Gastrocnemius medialis (tissue), 4 donors: ENCODE measurements around the gene SULT1B1. TPM values are rescaled to one million over a fixed set of nuclear protein-coding genes. Genes with fewer than 3 reads are reported as not detected.
A peak's percentile ranks its signal among the peaks of the same experiment; 100 is the strongest.

Source experiments
- ATAC-seq, 2 donors: fragments of 150-250 bp; one replicate each; pipeline ENCODE4 v1.9.1; 2016
- DNase-seq, 2 donors: peaks; one replicate each; pipeline ENCODE4 v3.0.0-alpha.2; 2019
- H3K27ac ChIP-seq, 4 donors: fragments of 200-600 bp; sonication (generic); 1 replicate in 1 of 4; 2 replicates in 3 of 4; pipeline ENCODE4 v1.5.1; 2016 to 2018; ENCODE audit warnings: mild to moderate bottlenecking in 2 of 4, moderate library complexity in 1 of 4
- H3K27me3 ChIP-seq, 3 donors: fragments of 200-600 bp; sonication (generic) in 2 of 3; 1 replicate in 1 of 3; 2 replicates in 2 of 3; pipeline versions ENCODE4 v1.5.1 to v1.6.0; 2016 to 2019; ENCODE audit warnings: mild to moderate bottlenecking in 1 of 3, moderate library complexity in 1 of 3
- H3K36me3 ChIP-seq, 2 donors: fragments of 200-600 bp; sonication (generic) in 1 of 2; one replicate each; pipeline ENCODE4 v1.5.1; 2017 to 2018
- H3K4me1 ChIP-seq, 2 donors: fragments of 200-600 bp; sonication (generic) in 1 of 2; one replicate each; pipeline ENCODE4 v1.5.1; 2016 to 2017; ENCODE audit warnings: mild to moderate bottlenecking in 2 of 2
- H3K4me3 ChIP-seq, 4 donors: fragments of 200-600 bp; sonication (generic) in 3 of 4; 1 replicate in 1 of 4; 2 replicates in 3 of 4; pipeline ENCODE4 v1.5.1; 2016 to 2019; ENCODE audit warnings: mild to moderate bottlenecking in 2 of 4
- H3K9me3 ChIP-seq, 3 donors: fragments of 200-600 bp; sonication (generic) in 2 of 3; 1 replicate in 1 of 3; 2 replicates in 2 of 3; pipeline ENCODE4 v1.5.1; 2016 to 2019
- CTCF ChIP-seq, 5 experiments: fragments of 450-650 bp in 3 of 5; fragments of 200-600 bp in 2 of 5; sonication (generic) in 2 of 5; IDR thresholded peaks in 4 of 5; conservative IDR thresholded peaks in 1 of 5; 1 replicate in 4 of 5; 2 replicates in 1 of 5; pipeline ENCODE4 v1.5.1; 2016 to 2019; ENCODE audit warnings: antibody characterized with exemption in 5 of 5, mild to moderate bottlenecking in 3 of 5, moderate library complexity in 3 of 5
- POLR2A ChIP-seq, 2 donors: fragments of 450-650 bp; IDR thresholded peaks; one replicate each; pipeline ENCODE4 v1.6.1; 2017; ENCODE audit warnings: antibody characterized with exemption in 2 of 2, mild to moderate bottlenecking in 2 of 2, moderate library complexity in 2 of 2
- in situ Hi-C, 4 donors: fragments of 200-750 bp; cut with MboI; loops; one replicate each; pipeline versions ENCODE4 v1.15.0 to v1.8.0; 2017; ENCODE audit warnings: low sequenced_read_pairs in 4 of 4
- intact Hi-C: fragments of 100-400 bp; cut with DNase I; formaldehyde crosslinking; loops from one replicate; pipeline ENCODE4 v1.15.1; 2023; ENCODE audit warnings: low total_unique reads
- total RNA-seq, 4 donors: library from RNA; depleted of rRNA; stranded (reverse); fragments of >200 nt; gene quantifications; one replicate each; pipeline versions ENCODE4 v1.1.0 to v1.2.3, GENCODE V29; 2016

Gene SULT1B1
- total RNA-seq, 4 donors from 2014 or later, result 0.36 to 0.70 (median 0.55) TPM; not detected in 1

- Histone ChIP-seq H3K36me3 (no peaks in the 10 kb centered on the region), H3K27me3 (no peaks in the 10 kb centered on the region), H3K27ac (peak overlapping the region in 2 of 4 donors; percentile 34), H3K4me1 (no peaks in the 10 kb centered on the region), H3K9me3 (no peaks in the 10 kb centered on the region), H3K4me3 (no peak overlapping the region)
- TF ChIP-seq CTCF (IDR thresholded peaks at IDR 0.05 in 4 of 5, conservative IDR thresholded peaks at IDR 0.05 in 1 of 5) (no peak), POLR2A (IDR thresholded peaks at IDR 0.05) (no peak)
- intact Hi-C loops (no loop called here), in situ Hi-C loops (no loop called here)
- DNase-seq (no peak), ATAC-seq (no peak)
These were observed 33.0 kb downstream of the SULT1B1 start for GRCh38 chr4:69727426-69727825.

GRCh38 chr4:69726971-69727370 is 33.4 kb downstream of the SULT1B1 start:
- no peaks in the 10 kb centered on the region for H3K27me3 ChIP-seq
- in situ Hi-C loops, result no loop called here
- no peak for TF ChIP-seq CTCF (IDR thresholded peaks at IDR 0.05 in 4 of 5, conservative IDR thresholded peaks at IDR 0.05 in 1 of 5)
- no peak for TF ChIP-seq POLR2A (IDR thresholded peaks at IDR 0.05)
- peak overlapping the region in 3 of 4 donors; percentile 10 to 34 (median 34) for H3K27ac ChIP-seq
- no peaks in the 10 kb centered on the region for H3K4me1 ChIP-seq
- H3K9me3 ChIP-seq, result no peaks in the 10 kb centered on the region
- ATAC-seq (no peak), DNase-seq (no peak)
- no peak overlapping the region for H3K4me3 ChIP-seq
- intact Hi-C loops, result no loop called here
- no peaks in the 10 kb centered on the region for H3K36me3 ChIP-seq

- H3K4me1 ChIP-seq, result no peaks in the 10 kb centered on the region
- no peak for ATAC-seq
- no peaks in the 10 kb centered on the region for H3K36me3 ChIP-seq
- in situ Hi-C loops, result no loop called here
- intact Hi-C loops, result no loop called here
- H3K4me3 ChIP-seq, result no peak overlapping the region
- H3K27ac ChIP-seq, result no peak overlapping the region
- H3K9me3 ChIP-seq, result no peaks in the 10 kb centered on the region
- DNase-seq, result no peak
- no peaks in the 10 kb centered on the region for H3K27me3 ChIP-seq
- TF ChIP-seq CTCF (IDR thresholded peaks at IDR 0.05 in 4 of 5, conservative IDR thresholded peaks at IDR 0.05 in 1 of 5) (no peak), POLR2A (IDR thresholded peaks at IDR 0.05) (no peak)
These were observed 41.8 kb downstream of the SULT1B1 start for GRCh38 chr4:69718396-69719271.

GRCh38 chr4:69717778-69718177 is 42.6 kb downstream of the SULT1B1 start:
- Histone ChIP-seq H3K27me3 (no peaks in the 10 kb centered on the region), H3K4me3 (no peak overlapping the region), H3K9me3 (no peaks in the 10 kb centered on the region), H3K4me1 (no peaks in the 10 kb centered on the region), H3K36me3 (no peaks in the 10 kb centered on the region), H3K27ac (no peak overlapping the region)
- TF ChIP-seq POLR2A (IDR thresholded peaks at IDR 0.05) (no peak), CTCF (IDR thresholded peaks at IDR 0.05 in 4 of 5, conservative IDR thresholded peaks at IDR 0.05 in 1 of 5) (no peak)
- in situ Hi-C loops, result no loop called here
- ATAC-seq (no peak), DNase-seq (no peak)
- intact Hi-C loops, result no loop called here
